ENCODE data around the gene CFAP126. TPM values are rescaled to one million over a fixed set of nuclear protein-coding genes. Genes with fewer than 3 reads are reported as not detected.
A peak's percentile ranks its signal among the peaks of the same experiment; 100 is the strongest.

CFAP126 gene
- total and polyA plus RNA-seq, 2 of the 13 experiments (the other 11 are each of a cell fraction or from before 2014, with no cell fraction given): not detected

GRCh38 chr1:161330346-161330745, 37.3 kb downstream of the CFAP126 start:
- H3K9me3 ChIP-seq (ENCODE audit: low read length): no peaks in the 10 kb centered on the region
- no peaks in the 10 kb centered on the region for H3K4me1 ChIP-seq (ENCODE audit: insufficient read depth, low read length)
- no peak overlapping the region for H3K4me2 ChIP-seq (ENCODE audit: low read depth, low read length)
- no peak overlapping the region for H2AFZ ChIP-seq (ENCODE audit: low read length)
- WGBS (ENCODE audit: low lambda C conversion rate): 100% methylated on average over 4 of the region's 4 CpGs
- ATAC-seq (no peak), DNase-seq (ENCODE audit: low spot score) (no peak), FAIRE-seq (no peak)
- TSS peak; percentile 23 for BruUV-seq (replicated peaks)
- no peak overlapping the region for H3K9ac ChIP-seq (ENCODE audit: insufficient read depth, low read depth, low read length)
- intact Hi-C loops (cut with micrococcal nuclease; ENCODE audit: unreplicated experiment): no loop called here
- no peak overlapping the region for H3K4me3 ChIP-seq (replicated peaks in 1 of 3; ENCODE audit: insufficient read depth in 1 of 3, low read depth in 2 of 3, low read length in 3 of 3)
- ChIA-PET CTCF (ENCODE audit: low intra/inter-chr PET ratio, low total read pairs) (no interaction called here), POLR2A (no interaction called here)
- no peak overlapping the region for H3K27ac ChIP-seq (ENCODE audit: extremely low read length, insufficient read depth, low read length)
- in situ Hi-C loops (cut with HindIII; ENCODE audit: extremely low pct_ligation_motif_present, low pct_unique_long_range_greater_than_20kb): no loop called here
- no peaks in the 10 kb centered on the region for H3K79me2 ChIP-seq (ENCODE audit: insufficient read depth, low read length)
- peaks cover 13 to 61% of the 10 kb centered on the region in 2 experiments; a peak in 4 of 5 replicates for H3K36me3 ChIP-seq (replicated peaks in 1 of 2; ENCODE audit: control insufficient read depth in 1 of 2, insufficient read depth in 2 of 2, low read length in 2 of 2)
- H4K20me1 ChIP-seq (ENCODE audit: insufficient read depth, low read length): no peaks in the 10 kb centered on the region
- no peaks in the 10 kb centered on the region for H3K27me3 ChIP-seq (ENCODE audit: control insufficient read depth in 1 of 2, insufficient read depth in 2 of 2, low read length in 2 of 2)
- TF ChIP-seq POLR2AphosphoS5 (IDR thresholded peaks at IDR 0.05; ENCODE audit: low read depth, low read length): no peak
- TF ChIP-seq AKAP8 (CRISPR knock-in tag; IDR thresholded peaks at IDR 0.05): no peak
- no peak for TF ChIP-seq ZNF784 (CRISPR knock-in tag; IDR thresholded peaks at IDR 0.05; ENCODE audit: borderline replicate concordance)
- TF ChIP-seq PAXIP1 (CRISPR knock-in tag; conservative IDR thresholded peaks at IDR 0.05): no peak
- TF ChIP-seq MIER3 (CRISPR knock-in tag; IDR thresholded peaks at IDR 0.05; ENCODE audit: borderline replicate concordance): no peak

All from HepG2 (cell line).